SH-SY5Y (cell line): ENCODE data around the gene MRPL48.

Experiments used
- GATA2 ChIP-seq: IDR thresholded peaks from 2 replicates; pipeline ENCODE4 v1.6.1; 2011; ENCODE audit warnings: mild to moderate bottlenecking, low read depth, low read length
- GATA3 ChIP-seq: IDR thresholded peaks from 2 replicates; pipeline ENCODE4 v1.6.1; 2011; ENCODE audit warnings: low read depth, mild to moderate bottlenecking, low read length, moderate library complexity

- TF ChIP-seq GATA2 (no peak), GATA3 (no peak)
These were observed 24.9 kb upstream of the MRPL48 start for GRCh38 chr11:73762732-73763131.
